Measurements from ENCODE around the gene TMCO6. TPM values are rescaled to one million over a fixed set of nuclear protein-coding genes. Genes with fewer than 3 reads are reported as not detected.
"Not testable (repeated sequence)": the region's sequence is repeated elsewhere in the genome, so short reads cannot be mapped to it uniquely, and the experiment has no call there.

TMCO6 gene
- total RNA-seq: 7.5 TPM

DNA sequence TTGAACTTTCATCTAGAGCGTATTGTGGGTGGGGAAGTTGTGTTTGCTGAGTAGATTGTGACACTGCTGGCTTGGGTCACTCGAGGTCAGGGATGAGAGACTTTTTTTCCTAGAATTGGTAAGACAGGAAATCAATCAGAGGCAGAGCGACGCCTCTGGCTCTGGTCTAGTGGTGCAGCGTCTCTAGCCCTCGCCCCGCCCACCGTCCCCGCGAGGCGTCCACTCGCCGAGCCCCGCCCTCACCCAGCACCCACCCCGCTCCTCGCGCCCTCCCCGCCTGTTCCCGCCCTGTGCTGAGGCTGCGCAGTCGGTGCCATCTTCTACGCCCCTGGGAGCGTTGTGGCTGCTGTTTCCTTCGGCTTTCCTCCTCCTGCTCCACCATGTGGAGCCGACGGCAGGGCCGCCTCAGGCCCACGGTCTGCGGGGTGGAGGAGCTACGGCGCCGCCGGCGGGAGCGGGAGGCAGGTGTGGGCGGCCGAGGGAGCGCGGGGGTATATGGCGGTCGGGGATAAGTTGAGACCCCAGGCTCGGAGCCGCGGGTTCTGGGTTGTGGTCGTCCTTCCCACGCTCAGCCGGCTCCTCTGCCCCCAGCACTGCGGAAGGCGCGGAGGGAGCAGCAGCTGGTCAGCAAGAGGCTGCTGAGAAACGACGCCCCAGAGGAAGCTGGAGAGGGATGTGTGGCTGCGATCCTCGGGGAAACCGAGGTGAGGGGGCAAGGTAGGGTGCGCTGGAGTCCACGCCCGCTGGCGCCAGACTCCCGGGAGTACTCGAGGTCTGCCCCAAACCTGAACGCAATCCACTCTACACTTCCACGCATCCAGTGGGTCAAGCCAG is at the start of gene TMCO6:
Gene TMCO6, plus strand, starts transcription at position 304 of the 834 bp plus-strand sequence. Its CDS starts 77 bp downstream, at position 381.
- peak; percentile 94 for DNase-seq

DNA sequence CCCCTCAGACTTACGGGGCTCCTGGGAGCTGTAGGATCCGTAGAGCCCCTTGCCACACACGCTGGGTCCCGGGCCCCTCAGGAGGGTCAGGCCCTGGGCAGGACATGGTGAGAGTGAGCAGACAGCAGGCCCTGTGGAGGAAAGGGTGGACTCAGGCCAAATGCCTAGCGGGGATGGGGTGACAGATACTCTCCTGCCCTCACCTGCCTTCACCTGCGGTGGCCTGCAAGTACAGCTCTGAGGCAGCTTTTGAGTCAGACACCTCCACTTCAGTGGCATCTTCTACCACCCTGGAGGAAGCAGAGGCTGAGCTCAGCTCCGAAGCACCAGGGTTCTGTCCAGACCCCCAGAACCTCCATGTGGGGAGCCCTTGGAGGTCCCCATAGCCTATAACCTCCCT is 48.4 kb upstream of the TMCO6 start:
- no peak for DNase-seq

DNA sequence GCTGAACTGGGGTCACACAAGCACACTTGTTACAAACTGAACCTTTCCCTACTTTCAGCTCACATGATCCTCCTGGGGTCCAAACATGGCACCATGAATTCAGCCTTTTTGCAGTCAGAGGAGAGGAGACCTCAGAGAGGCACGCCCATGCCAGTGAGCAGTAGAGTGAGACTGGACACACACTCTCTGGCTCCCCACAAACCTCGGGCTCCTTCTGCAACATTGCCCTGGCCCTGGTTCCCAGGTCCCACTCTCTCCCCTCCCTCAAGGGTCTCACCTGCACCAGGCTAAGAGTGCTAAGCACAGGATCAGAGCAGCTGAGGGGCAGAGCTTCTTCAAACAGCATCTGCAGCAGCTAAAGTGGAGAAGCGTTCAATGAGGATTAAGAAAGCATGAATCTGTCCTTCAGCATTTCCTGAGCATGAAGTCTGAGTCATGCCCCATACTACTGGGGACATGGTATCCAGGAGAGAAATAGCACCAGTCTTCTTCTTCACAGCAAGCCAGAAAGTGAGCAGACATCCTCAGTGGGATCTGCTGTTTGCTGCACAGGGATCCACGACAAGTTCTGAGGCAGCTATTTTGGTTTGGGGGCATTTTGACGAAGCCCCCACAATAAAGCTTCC is 47.4 kb upstream of the TMCO6 start:
- no peak for DNase-seq

DNA sequence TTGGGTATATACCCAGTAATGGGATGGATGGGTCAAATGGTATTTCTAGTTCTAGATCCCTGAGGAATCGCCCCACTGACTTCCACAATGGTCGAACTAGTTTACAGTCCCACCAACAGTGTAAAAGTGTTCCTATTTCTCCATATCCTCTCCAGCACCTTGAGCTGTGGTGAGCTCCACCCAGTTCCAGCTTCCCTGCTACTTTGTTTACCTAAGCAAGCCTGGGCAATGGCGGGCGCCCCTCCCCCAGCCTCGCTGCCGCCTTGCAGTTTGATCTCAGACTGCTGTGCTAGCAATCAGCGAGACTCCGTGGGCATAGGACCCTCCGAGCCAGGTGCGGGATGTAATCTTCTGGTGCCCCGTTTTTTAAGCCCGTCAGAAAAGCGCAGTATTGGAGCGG is 46.2 kb upstream of the TMCO6 start:
- DNase-seq: not testable (repeated sequence)

DNA sequence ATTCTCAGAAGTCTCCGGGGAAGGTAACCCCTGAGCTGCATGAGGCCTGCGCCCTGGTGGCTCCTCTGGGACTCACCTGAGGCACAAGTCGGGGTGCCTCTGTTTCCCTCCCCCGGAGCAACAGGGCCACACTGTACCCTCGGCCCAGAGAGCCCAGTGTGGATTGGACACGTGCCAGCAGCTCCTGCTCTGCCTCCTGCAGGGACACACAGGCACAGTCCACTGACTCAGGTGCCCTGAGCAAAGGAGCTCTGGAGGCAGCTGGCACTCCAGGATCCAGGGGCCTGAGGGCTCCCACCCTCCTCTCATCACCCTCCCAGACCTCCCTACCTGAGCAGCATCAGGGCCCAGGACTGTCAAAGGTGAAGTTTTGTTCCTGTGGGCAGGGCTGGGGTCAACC is 45.1 kb upstream of the TMCO6 start:
- no peak for DNase-seq

DNA sequence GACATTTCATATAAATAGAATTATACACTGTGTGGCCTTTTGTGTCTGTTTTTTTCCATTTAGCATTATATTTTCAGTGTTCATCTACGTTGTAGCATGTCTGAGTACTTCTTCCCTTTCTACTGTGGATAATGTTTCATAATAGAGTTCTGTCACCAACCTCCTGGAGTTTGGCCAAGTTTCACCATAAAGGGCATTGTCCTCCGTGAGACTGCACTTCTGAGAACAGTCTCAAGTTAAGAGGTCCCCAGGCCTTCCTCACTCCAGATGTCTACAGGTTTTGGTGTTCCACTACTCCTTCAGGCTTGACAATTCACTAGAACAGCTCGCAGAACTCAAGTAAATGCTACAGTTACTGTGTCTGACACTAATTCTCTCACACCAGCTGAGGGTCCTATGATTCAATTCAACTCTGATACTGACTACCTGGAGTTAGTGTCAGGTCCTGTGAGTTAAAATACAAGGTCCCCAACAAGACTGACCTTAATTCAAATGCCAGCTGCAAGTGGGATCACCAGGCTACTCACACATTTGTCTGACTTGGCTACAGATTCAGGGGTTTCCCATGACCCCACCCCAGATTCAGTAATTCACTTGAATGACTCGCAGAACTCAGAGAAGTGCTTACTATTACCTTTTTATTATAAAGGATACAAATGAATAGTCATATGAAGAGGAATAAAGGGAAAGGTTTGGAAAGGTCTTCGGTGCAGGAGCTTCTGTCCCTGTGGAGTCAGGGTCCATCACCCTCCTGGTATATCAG is 43.5 kb upstream of the TMCO6 start:
- no peak for DNase-seq

DNA sequence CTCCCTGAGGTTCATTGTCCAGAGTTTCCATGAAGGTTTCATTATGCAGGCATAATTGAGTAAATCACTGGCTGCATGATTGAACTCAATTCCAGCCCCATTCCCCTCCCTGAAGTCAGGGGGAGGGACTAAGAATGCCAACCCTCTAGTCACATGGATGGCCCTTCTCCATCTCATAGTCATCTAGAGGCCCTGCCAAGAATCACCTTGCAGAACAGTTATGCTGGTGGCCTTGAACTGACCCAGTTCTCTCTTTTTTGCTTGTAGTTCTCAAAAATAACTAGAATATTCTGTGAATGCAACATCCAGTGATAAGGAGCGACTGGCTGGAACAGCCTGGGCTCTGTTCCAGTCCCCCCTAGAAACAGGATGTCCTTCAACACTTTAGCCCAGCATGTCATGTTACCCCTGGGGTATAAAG is 42.9 kb upstream of the TMCO6 start:
- no peak for DNase-seq

- no peak for DNase-seq
These were observed 40.4 kb upstream of the TMCO6 start for GRCh38 chr5:140598836-140599235.

GRCh38 chr5:140600096-140600495 is 39.2 kb upstream of the TMCO6 start:
- no peak for DNase-seq

DNA sequence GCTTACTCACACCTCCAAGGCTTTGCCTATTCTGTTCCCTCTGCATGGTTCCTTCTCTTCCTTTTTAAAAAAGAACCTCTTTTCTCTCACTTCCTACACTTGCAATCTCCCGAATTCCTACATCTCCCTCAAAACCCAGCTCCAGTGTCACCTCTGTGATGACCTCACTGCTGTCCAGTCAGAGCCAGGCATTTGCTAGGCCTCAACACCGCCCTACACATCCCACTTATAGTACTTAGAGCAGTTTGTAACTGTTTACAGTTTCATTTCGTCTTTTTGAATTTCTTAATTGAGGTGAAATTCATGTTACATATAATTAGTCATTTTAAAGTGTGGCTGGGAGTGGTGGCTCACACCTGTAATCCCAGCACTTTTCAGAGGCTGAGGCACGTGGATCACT is 37.1 kb upstream of the TMCO6 start:
- no peak for DNase-seq

GRCh38 chr5:140603446-140603698 is 35.9 kb upstream of the TMCO6 start:
- not testable (repeated sequence) for DNase-seq

DNA sequence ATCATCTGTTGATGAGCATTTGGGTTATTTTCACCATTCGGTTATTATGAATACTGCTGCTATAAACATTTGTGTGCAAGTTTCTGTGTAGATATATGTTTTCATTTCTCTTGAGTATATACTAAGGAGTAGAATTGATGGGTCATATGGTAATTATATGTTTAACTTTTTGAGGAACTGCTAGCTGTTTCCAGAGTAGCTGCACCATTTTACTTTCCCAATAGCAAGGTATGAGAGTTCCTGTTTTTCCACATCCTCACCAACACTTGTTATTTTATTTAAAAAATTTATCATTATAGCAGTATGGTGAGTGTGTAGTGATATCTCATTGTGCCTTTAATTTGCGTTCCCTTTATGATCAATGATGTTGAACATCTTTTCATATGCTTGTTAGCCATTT is 35.5 kb upstream of the TMCO6 start:
- DNase-seq: no peak

DNA sequence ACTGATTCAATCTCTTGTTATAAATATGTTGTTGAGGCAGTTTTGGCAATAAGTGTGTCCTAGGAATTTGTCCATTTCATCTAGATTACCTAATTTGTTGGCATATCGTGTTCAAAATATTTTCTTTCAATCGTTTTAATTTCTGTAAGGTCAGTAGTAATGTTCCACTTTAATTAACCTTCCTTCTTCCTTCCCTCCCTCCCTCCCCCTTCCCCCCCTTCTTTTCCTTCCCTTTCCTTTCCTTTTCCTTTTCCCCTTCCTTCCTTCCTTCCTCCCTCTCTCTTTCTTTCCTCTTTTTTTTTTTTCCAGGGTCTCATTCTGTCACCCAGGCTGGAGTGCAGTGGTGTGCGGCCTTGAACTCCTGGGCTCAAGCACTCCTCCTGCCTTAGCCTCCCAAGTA is 33.4 kb upstream of the TMCO6 start:
- DNase-seq: no peak

GRCh38 chr5:140607031-140607430 is 32.2 kb upstream of the TMCO6 start:
- no peak for DNase-seq

- no peak for DNase-seq
These were observed 30.5 kb upstream of the TMCO6 start for GRCh38 chr5:140608722-140609121.

GRCh38 chr5:140609126-140609525 is 30.1 kb upstream of the TMCO6 start:
- no peak for DNase-seq

GRCh38 chr5:140611020-140611521 is 28.2 kb upstream of the TMCO6 start:
- no peak for DNase-seq

GRCh38 chr5:140622301-140622700 is 16.9 kb upstream of the TMCO6 start:
- DNase-seq: no peak

DNA sequence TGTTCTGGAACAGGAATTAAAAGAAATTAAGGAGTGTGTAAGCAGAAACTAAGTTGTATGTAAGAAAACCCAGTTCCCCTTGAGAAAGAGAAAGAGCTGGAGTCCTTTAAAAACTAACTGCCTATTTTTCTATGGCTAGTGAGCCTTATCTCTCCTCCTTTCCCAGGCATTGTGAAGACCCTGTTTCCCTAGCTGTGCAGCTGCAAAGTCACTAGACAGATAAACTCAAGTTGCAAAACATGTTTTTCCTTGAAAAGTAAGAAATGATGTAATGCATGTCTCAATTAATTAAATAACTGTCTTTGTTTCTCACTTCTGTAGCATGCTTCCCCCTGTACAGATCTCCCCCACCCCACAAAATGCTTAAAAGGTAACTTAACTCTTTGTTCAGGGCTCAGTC is 16.2 kb upstream of the TMCO6 start:
- not testable (repeated sequence) for DNase-seq

DNA sequence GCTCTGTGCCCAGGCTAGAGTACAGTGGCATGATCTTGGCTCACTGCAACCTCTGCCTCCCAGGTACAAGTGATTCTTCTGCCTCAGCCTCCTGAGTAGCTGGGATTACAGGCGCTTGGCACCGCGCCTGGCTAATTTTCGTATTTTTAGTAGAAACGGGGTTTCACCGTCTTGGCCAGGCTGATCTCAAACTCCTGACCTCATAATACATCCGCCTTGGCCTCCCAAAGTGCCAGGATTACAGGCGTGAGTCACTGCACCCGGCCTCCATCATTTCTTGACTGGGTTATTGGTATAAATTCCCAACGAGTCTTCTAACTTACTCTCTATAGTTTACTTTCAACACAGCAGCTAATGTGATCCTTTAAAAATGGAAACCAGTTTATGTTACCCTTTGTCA is 14.4 kb upstream of the TMCO6 start:
- DNase-seq: not testable (repeated sequence)

- DNase-seq: no peak
These were observed 11.3 kb upstream of the TMCO6 start for GRCh38 chr5:140627972-140628371.

- DNase-seq: no peak
These were observed 10.5 kb upstream of the TMCO6 start for GRCh38 chr5:140628711-140629110.

DNA sequence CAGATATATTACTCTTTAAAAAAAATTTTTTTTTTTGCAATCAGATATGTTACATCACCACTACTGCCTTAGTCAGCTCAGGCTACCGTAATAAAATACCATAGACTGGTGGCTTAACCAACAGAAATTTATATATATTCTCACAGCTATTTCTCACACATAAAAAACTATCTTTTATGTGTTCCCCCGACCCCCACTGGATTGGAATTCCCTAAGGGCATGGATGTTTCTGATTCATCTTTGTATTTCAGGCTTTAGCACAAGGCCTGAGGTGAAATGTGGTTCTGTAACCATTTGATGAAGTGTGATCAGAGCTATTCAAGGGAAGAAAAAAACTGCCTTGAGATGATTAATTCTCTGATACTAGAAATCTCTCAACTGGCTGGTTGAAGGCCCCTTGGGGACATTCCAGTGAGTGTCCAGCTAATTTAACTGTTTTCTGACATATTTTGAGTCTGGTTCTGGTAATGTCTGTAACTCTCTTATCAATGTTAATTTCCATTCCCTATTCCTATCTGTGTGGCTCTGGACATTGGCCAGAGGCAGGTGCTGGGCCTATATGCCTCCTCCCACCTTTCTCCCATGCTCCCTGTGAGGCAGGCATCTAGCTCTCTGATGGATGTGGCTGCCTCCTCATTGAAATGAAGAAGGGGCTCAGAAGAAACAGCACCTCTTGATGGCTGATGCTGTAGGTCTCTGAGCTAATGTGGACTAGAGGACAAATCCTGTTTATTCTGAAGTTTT is 8.8 kb upstream of the TMCO6 start:
- DNase-seq: no peak

Data from occipital lobe (tissue), 2 donors.